Stimulated activated CD4-positive, alpha-beta T cell treated with anti-CD3 and anti-CD28 coated beads, Interleukin-2, amount 100 ng/mL, for 24 hours (primary cell): Measurements from ENCODE around the gene OSBPL10.

Experiments
- DNase-seq, 2 donors: peaks; one replicate each; pipeline ENCODE4 v3.0.0-alpha.2; 2020

Gene OSBPL10

GRCh38 chr3:31636694-31637442, 344.2 kb downstream of the OSBPL10 start:
- DNase-seq, result no peak

- DNase-seq, result no peak
Observed at GRCh38 chr3:31636049-31636448, 345.0 kb downstream of the OSBPL10 start.

GRCh38 chr3:31635545-31635944, 345.5 kb downstream of the OSBPL10 start:
- no peak for DNase-seq

GRCh38 chr3:31634476-31634875, 346.6 kb downstream of the OSBPL10 start:
- no peak for DNase-seq

- DNase-seq, result no peak
Observed at GRCh38 chr3:31629054-31629453, 352.0 kb downstream of the OSBPL10 start.

GRCh38 chr3:31625358-31625757, 355.7 kb downstream of the OSBPL10 start:
- no peak for DNase-seq

GRCh38 chr3:31624083-31624709, 356.9 kb downstream of the OSBPL10 start:
- DNase-seq, result no peak

GRCh38 chr3:31622636-31623288, 358.3 kb downstream of the OSBPL10 start:
- DNase-seq, result no peak

- DNase-seq, result no peak
Observed at GRCh38 chr3:31621314-31621713, 359.7 kb downstream of the OSBPL10 start.

GRCh38 chr3:31620656-31621055, 360.4 kb downstream of the OSBPL10 start:
- no peak for DNase-seq

GRCh38 chr3:31616711-31617110, 364.4 kb downstream of the OSBPL10 start:
- no peak for DNase-seq

GRCh38 chr3:31615071-31615875, 365.8 kb downstream of the OSBPL10 start:
- no peak for DNase-seq

- DNase-seq, result no peak
Observed at GRCh38 chr3:31614162-31614921, 366.7 kb downstream of the OSBPL10 start.

GRCh38 chr3:31613654-31614053, 367.4 kb downstream of the OSBPL10 start:
- no peak for DNase-seq

GRCh38 chr3:31613177-31613576, 367.9 kb downstream of the OSBPL10 start:
- DNase-seq, result no peak
